ENCODE data around the gene ZDHHC8.

DNA sequence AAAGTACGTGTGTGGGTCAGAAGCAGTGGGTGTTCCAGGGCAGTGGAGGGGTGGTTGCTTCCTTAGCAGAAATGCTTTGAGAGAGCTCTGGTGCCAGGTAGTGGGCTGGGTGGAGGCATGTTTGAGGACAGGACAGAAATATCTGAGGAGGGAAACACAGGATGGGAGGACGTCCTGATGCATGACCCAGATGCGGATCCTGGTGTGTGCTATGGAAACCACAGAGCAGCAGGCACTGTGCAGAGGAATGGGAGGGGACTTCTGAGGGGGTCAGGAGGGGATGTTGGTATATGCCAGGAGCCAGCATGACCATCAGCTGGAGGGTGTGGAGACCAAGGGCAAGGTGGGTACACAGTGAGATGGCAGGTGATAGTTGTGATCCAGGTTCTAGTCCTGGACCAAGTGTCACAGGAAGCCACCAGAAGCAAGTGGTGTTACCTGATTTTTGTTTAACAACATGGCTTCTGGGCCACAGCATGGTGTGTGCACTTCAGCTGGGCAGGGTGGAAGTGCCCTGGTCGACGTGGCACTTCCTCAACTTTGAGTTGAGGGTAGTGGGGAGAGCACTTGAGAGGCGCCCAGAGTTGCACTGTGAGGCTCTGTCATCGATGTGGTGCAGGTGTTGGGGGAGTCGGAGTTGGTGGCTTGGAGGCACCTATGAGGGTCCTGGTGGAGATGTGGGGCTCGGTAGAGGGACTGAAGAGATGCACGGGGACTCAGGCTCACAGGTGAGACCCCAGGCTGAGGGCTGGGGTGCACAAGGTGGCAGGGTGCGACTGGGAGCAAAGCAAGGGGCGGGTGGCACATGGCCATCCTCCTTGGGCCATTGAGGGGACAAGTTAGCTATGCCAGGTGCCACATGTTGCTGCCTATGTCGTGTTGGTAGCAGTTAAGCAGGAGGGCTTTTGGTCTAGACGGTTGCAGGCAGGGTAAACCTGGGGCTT is 44.0 kb upstream of the ZDHHC8 start:
- TF ChIP-seq, protein P1, sequence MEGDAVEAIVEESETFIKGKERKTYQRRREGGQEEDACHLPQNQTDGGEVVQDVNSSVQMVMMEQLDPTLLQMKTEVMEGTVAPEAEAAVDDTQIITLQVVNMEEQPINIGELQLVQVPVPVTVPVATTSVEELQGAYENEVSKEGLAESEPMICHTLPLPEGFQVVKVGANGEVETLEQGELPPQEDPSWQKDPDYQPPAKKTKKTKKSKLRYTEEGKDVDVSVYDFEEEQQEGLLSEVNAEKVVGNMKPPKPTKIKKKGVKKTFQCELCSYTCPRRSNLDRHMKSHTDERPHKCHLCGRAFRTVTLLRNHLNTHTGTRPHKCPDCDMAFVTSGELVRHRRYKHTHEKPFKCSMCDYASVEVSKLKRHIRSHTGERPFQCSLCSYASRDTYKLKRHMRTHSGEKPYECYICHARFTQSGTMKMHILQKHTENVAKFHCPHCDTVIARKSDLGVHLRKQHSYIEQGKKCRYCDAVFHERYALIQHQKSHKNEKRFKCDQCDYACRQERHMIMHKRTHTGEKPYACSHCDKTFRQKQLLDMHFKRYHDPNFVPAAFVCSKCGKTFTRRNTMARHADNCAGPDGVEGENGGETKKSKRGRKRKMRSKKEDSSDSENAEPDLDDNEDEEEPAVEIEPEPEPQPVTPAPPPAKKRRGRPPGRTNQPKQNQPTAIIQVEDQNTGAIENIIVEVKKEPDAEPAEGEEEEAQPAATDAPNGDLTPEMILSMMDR (IDR thresholded peaks at IDR 0.05; ENCODE audit: borderline replicate concordance, extremely low read depth, low read length, poor library complexity, severe bottlenecking) = no peak
- no peak for TF ChIP-seq EZH2 (IDR thresholded peaks at IDR 0.05; ENCODE audit: borderline replicate concordance, low read depth, low read length, severe bottlenecking)
